ENCODE measurements around the gene CYP4F22.
"Not testable (repeated sequence)": the region's sequence is repeated elsewhere in the genome, so short reads cannot be mapped to it uniquely, and the experiment has no call there.

CYP4F22 gene

DNA sequence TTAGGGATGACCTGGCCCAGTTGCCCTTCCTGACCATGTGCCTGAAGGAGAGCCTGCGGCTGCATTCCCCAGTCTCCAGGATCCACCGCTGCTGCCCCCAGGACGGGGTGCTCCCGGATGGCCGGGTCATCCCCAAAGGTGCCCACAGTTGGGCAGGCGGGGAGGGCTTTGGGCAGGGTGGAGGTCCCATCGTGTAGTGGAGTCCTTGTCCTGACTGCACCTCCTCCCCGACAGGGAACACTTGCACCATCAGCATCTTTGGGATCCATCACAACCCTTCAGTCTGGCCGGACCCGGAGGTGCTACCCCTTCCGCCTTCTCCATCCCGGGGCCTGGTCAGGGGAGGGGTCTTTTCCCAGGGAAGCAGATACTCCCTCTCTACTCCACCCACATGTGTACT, 75.0 kb downstream of the CYP4F22 start:
- no peak for DNase-seq

GRCh38 chr19:15584095-15584494, 75.8 kb downstream of the CYP4F22 start:
- DNase-seq: no peak

- peak; percentile 86 for DNase-seq
Observed at GRCh38 chr19:15584541-15585115, 76.3 kb downstream of the CYP4F22 start.

GRCh38 chr19:15587663-15588062, 79.3 kb downstream of the CYP4F22 start:
- DNase-seq: no peak

DNA sequence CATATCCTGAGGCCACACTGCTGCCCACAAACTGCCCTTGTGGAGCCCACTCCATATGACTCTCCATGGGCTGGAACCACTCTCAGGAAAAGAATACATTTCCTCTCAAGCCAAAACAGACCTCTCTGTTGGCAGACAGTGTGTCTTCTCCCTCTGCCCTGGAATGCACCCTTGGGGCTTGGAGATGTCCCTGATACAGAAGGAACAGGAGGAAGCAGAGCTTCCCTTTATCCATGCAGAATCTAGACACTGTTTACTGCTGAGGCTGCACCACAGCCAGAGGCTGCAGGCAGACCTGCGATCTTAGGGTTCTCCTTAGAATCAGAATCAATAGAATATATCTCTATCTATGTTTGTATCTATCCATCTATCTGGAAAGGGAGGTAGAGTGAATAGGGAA, 79.9 kb downstream of the CYP4F22 start:
- no peak for DNase-seq

DNA sequence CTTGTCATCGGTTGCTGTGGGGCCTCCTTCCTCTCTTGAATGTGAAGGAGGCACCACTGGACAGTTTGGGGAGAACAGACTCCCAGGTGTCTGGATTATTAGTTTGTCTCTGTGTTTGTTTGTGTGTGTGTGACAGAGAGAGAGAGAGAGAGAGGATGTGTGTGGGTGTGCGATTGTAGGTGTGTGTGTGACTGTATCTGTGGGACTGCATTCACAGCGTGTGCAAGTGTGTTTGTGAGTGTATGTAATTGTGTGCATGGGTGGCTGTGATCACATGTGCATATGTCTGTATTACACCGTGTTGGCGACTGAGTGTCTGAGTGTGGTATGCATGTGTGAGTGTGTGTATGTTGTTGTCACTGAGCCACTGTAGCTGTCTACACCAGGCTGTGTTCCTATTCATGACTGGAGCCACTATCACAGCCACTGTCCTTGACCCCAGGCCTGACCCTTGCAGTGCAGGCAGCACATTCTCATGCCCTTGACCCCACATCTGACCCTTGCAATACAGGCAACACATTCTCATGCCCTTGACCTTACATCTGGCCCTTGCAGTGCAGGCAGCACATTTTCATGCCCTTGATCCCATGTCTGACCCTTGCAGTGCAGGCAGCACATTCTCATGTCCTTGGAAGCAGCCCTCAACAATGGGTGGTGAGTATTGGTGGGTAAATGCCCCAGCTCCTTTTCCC, 81.6 kb downstream of the CYP4F22 start:
- DNase-seq: no peak

- no peak for DNase-seq
Observed at GRCh38 chr19:15591796-15592195, 83.5 kb downstream of the CYP4F22 start.

GRCh38 chr19:15592506-15592905, 84.2 kb downstream of the CYP4F22 start:
- DNase-seq: not testable (repeated sequence)

GRCh38 chr19:15593766-15594165, 85.4 kb downstream of the CYP4F22 start:
- DNase-seq: not testable (repeated sequence)

GRCh38 chr19:15595069-15595468, 86.7 kb downstream of the CYP4F22 start:
- no peak for DNase-seq
